ENCODE results near the gene PITPNC1.
"Not testable (repeated sequence)": the region's sequence is repeated elsewhere in the genome, so short reads cannot be mapped to it uniquely, and the experiment has no call there.

The PITPNC1 gene

GRCh38 chr17:67401598-67402504, 24.8 kb downstream of the PITPNC1 start:
- no peak for FAIRE-seq

- FAIRE-seq: no peak
Observed at GRCh38 chr17:67403065-67403464, 26.0 kb downstream of the PITPNC1 start.

- FAIRE-seq: no peak
Observed at GRCh38 chr17:67403483-67403882, 26.4 kb downstream of the PITPNC1 start.

- not testable (repeated sequence) for FAIRE-seq
Observed at GRCh38 chr17:67408455-67408830, 31.4 kb downstream of the PITPNC1 start.

GRCh38 chr17:67411397-67411796, 34.3 kb downstream of the PITPNC1 start:
- FAIRE-seq: no peak

GRCh38 chr17:67412032-67412431, 35.0 kb downstream of the PITPNC1 start:
- no peak for FAIRE-seq

- FAIRE-seq: no peak
Observed at GRCh38 chr17:67412941-67413340, 35.9 kb downstream of the PITPNC1 start.

GRCh38 chr17:67413388-67413787, 36.3 kb downstream of the PITPNC1 start:
- FAIRE-seq: no peak

GRCh38 chr17:67414130-67414529, 37.0 kb downstream of the PITPNC1 start:
- FAIRE-seq: no peak

GRCh38 chr17:67414559-67414958, 37.5 kb downstream of the PITPNC1 start:
- FAIRE-seq: no peak

GRCh38 chr17:67415291-67415690, 38.2 kb downstream of the PITPNC1 start:
- FAIRE-seq: no peak

GRCh38 chr17:67417507-67417906, 40.4 kb downstream of the PITPNC1 start:
- no peak for FAIRE-seq

- no peak for FAIRE-seq
Observed at GRCh38 chr17:67420994-67421393, 43.9 kb downstream of the PITPNC1 start.

GRCh38 chr17:67421869-67422273, 44.8 kb downstream of the PITPNC1 start:
- FAIRE-seq: no peak

- FAIRE-seq: not testable (repeated sequence)
Observed at GRCh38 chr17:67422296-67422695, 45.2 kb downstream of the PITPNC1 start.

GRCh38 chr17:67422897-67423296, 45.8 kb downstream of the PITPNC1 start:
- no peak for FAIRE-seq

- FAIRE-seq: no peak
Observed at GRCh38 chr17:67425571-67426160, 48.6 kb downstream of the PITPNC1 start.

GRCh38 chr17:67427424-67427823, 50.3 kb downstream of the PITPNC1 start:
- no peak for FAIRE-seq

GRCh38 chr17:67430515-67430914, 53.4 kb downstream of the PITPNC1 start:
- FAIRE-seq: not testable (repeated sequence)

- FAIRE-seq: no peak
Observed at GRCh38 chr17:67431249-67432015, 54.4 kb downstream of the PITPNC1 start.

- no peak for FAIRE-seq
Observed at GRCh38 chr17:67433248-67433924, 56.3 kb downstream of the PITPNC1 start.

GRCh38 chr17:67434061-67434525, 57.0 kb downstream of the PITPNC1 start:
- FAIRE-seq: no peak

GRCh38 chr17:67435122-67435521, 58.0 kb downstream of the PITPNC1 start:
- FAIRE-seq: no peak

All from colon (tissue), 2 donors.